ENCODE measurements around the gene TNFRSF13B.
"Not testable (repeated sequence)": the region's sequence is repeated elsewhere in the genome, so short reads cannot be mapped to it uniquely, and the experiment has no call there.

The TNFRSF13B gene

DNA sequence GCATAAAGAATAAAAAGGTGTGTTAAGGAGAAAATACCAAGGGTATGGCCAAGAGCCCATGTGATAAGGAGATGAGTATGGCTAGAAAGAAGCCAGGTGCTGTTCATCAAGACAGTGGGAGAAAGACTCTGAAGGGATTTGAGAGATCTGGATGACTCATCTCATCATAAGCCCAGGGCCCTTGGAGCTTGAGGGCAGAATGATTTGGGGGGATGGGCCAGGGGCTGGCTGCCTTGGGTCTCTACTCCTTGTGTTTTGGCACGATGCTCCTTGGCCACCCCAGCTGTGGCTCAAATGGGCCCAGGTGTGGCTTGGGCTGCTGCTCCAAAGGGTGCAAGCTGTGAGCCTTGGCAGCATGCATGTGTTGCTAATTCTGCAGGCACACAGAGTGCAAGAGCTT lies 14.5 kb upstream of the TNFRSF13B start:
- no peak for DNase-seq

DNA sequence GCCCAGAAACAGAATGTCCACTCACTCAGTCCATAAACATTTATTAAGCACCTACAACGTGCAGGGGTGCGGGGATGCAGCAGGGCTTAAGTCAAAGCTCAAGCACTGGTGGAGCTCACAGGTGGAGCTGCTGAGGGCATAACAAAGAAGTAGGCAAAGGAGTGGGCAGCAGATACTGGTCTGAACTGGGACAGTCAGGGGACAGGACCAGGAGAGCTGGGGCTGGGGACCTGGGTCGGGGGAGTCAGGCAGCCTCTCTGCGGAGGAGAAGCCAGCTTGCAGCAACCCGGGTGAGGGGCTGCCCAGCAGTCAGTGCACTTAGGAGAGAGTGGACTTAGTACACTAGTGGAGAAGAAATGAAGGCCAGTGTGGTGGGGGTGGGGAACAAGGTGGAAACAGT lies 10.0 kb upstream of the TNFRSF13B start:
- DNase-seq: no peak

DNA sequence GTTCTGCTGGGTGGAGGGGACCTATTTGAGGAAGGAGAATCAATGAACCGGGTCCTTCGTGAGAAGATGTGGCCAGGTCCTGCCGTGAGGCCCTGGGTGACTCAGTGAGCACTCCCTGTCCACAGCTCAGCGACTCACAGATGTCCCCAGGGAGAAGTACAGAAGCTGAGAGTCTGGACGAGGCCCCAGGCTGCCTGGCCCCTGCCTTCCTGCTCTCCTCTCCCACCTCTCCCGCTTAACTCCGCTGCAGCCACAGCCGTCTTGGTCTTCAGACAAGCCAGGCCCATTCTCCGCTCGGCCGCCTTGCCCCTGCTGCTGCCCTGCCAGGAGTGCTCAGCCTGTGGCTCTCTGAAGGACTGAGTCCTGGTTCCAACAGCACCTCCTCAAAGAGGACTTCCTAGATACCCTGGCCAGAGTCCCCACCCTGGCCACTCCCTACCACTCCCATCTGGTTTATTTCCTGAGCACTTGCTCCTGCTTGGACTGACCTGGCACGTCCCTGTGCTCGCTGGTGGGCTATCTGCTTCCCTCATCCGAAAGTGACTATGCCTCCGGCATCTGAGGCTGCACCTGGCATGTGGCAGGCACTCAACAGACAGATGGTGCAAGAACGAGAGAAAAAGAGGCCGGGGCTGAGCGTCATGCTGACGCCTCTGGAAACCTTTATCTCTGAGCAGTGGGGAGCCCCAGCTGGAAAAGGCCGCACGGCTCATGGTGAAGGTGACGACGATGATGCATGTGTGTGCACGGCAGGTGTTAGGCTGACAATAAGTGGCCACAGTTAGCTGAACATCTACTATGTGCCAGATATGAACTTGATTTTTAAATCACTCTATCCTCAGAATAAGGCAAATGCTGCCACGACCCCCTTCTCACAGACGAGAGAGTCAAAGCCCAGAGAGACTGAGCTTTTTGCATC lies 9.2 kb upstream of the TNFRSF13B start:
- no peak for DNase-seq

DNA sequence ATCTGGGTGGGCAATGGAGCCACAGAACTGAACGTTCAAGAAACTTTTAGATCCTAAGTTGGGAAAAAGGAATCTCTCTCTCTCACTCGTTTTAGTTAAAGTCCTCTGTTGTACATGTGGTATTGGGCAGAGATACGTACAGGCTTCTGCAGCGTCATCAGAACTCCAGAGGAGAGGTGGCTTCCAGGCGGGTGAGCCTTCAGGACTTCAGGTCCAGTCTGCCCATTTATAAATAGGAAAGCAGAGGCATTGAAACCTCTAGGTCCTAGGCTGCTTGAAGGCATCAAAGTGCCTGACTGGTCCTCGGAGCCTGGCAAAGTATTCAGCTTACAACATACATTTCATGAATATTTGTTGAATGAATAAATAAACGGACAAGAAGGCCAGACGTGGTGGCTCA lies 8.1 kb upstream of the TNFRSF13B start:
- DNase-seq: no peak

DNA sequence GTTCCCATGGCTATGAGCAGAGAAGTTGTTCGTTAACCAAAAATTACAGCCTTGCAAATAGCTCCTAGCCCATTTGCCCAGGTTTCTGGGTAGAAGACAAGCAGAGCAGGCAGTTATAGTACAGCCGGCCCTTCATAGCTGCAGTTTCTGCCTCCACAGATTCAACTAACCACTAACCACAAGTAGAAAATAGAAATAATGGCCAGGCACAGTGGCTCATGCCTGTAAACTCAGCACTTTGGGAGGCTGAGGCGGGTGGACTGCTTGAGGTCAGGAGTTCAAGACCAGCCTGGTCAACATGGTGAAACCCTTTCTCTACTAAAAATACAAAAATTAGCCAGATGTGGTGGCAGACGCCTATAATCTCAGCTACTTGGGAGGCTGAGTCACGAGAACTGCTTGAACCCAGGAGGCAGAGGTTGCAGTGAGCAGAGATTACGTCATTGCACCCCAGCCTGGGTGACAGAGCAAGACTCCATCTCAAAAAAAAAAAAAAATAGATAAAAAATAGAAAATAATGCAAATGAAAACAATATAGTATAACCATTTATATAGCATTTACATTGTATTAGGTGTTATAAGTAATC lies 7.4 kb upstream of the TNFRSF13B start:
- DNase-seq: not testable (repeated sequence)

DNA sequence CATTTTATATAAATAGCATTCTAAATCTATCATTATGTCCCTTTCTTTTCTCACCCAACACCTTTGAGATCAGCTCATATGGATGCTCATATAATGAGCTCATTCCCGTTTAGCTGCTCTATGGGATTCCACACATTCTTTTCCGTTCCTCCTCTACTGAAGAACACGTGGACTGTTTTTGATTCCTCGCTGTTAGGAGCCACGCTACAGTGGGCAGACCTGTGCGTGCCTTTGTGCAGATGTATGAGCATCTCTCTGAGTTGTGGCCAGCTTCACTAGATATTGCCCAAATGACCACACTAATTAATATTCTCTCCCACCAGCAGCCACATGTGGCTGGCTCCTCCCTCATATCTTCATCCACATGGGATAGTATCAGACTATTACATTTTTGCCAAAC lies 6.0 kb upstream of the TNFRSF13B start:
- no peak for DNase-seq

DNA sequence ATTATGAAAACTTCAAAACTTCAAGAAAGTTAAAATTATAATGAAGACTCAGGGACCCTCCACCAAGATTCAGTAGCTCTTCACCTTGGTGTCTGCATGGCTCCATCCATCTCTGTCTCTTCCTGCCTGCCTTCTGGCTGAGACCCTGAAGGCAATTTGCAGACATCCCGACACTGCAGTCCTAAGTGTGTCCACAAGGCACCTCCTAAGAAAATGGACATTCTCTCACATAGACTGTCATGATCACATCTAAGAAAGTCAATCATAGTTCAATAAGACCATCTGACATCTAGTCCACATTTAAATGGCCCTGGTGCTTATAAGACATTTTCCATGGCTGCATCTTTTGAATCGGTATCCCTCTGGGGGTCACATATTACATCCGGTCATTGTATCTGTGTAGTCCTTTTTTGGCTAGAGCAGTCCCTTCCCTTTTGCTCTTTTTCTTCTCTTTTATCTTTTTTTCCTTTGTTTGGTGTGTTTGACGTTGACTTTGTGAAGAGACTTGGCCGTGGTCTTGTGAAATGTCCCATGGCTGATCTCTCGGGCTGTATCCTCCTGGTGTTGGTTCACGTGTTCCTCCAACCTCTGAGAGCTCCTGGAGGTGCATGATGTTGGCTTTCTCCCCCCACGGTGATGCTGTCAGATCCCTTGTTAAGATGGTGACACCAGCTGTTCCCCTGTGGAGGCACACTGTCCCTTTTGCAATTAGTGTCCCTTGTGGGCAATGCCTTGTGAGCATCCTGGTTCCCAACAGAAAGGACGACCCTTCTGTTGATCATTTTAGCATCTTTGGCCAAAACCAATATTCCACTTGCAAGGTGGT lies 5.0 kb upstream of the TNFRSF13B start:
- DNase-seq: no peak

DNA sequence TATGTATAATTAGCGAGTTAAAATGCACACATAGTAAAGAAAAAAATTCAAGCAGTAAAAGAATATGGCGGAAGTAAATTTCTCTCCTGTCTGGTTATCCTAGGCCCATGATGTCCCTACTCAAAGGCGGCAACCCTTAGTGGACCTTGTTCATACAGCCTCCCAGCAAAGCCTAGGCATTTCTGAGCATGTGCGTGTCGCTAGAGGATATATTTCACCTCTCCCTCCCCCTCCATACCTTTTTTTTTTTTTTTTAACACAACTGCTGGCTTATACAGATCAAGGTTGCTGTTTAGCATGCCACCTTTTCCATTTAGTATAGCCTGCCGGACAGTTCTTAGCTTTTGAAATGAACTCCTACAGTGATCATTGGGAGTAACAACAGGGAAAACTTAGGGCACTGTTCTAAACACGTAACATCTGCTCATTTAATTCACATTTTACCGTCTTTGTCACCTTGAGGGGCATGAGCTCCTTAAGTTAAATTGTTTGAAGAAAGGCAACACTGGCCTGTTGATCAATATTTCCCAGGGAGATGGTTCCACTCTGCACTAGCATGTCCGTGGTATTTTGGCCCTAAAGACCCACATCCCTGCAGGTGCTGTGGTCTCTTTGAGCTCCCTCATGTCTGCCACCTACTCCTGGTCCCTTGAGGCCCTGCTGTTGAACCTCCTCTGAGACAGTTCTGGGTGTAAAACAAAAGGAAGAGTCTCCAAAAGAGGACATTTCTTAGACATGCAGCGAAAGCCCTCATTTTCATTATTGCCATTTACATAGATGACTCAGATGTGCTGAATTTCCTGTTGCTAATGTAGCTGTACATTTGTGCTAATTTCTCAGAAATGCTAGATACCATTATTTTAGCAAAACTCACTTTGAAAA lies 4.1 kb upstream of the TNFRSF13B start:
- DNase-seq: no peak

DNA sequence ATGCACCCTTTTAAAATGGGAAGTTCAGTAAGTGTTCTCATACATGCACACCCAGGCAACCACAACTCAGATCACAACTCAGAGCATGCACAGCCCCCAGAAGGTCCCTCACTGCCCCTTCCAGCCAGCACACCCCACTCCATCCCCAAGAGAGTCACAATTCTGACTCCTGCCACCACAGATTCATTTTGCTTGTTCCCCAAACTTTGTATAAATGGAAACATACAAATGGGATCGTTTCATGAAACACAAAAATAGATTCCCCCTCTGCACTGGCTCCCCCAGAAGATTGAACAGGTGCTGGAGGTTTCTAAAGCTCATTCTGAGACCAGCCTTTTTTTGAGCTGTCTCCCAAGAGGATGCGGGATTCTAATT lies 3.3 kb upstream of the TNFRSF13B start:
- DNase-seq: no peak

DNA sequence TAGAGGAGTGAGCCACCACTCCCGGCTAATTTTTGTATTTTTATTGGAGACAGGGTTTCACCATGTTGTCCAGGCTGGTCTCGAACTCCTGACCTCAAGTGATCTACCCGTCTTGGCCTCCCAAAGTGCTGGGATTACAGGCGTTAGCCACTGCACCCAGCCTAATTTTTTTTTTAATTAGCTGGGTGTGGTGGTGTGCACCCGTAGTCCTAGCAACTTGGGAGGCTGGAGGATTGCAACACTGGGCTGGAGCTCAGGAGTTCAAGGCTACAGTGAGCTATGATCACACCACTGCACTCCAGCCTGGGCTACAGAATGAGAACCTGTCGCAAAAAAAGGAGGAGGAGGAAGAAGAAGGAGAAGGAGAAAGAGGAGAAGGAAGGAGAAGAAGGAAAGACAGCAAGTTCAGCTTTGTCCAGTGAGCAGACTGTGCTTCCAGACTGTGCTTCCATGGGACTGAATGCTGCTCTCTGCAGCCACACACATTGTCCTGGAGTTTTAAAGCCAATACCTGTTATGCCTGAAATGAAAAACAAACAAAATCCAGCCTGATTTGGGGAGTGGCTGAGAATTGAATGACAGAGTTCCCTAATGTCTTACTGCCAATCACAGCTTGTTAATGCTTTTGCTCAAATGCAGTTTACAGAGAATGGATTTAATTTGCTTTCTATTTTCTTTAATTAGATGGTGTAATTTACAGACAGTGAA lies 2.8 kb upstream of the TNFRSF13B start:
- DNase-seq: no peak

DNA sequence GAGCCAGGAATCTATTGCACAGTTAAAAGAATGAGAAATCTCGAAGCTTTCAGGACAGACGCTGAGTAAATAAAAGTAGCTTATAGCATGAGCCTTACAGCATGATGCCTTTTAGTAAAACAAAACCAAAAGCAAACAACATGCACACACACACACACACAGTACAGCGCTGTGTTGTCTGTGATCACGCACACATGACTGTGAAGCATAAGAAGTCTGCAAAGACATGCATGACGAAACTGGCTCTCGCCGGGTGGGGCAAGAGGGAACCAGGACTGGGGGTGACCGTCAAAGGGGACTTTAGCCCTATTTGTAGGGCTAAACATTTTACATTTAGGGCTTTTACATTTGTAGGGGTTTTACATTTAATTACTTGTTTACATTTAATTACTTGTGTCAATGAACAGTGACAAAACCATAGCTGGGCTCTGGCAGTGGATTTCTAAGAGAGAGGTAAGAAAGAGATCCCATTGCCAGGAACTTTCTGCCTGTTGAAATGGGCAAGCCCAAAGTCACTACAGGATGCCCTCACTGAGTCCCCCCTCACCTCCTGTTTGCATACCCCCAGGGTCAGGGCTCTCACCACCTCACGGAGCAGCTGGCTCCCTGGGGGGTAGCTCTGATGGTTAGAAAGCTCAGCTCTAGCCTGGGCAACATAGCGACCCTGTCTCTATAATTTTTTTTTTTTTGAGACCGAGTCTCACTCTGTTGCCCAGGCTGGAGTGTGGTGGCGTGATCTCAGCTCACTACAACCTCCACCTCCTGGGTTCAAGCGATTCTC lies 2.0 kb upstream of the TNFRSF13B start:
- no peak for DNase-seq

DNA sequence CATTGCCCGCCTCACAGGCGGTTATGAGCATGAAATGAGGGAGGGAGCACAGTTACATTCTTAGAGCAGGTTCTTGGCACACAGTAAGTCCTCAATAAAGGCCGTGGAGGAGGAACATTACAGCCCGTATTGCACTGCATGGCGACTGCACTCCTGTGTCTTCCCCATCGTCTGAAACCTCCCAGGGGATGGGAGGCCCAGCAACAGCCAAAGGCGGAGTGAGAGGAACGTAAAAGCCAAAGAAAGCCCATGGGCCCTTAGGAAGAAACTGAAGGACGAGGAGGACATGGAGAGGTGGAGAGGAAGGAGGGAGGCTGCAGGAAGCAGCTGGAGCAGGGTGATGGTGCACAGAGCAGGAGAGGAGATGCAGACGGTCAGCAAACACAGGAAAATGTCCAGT lies 1.1 kb upstream of the TNFRSF13B start:
- not testable (repeated sequence) for DNase-seq

DNA sequence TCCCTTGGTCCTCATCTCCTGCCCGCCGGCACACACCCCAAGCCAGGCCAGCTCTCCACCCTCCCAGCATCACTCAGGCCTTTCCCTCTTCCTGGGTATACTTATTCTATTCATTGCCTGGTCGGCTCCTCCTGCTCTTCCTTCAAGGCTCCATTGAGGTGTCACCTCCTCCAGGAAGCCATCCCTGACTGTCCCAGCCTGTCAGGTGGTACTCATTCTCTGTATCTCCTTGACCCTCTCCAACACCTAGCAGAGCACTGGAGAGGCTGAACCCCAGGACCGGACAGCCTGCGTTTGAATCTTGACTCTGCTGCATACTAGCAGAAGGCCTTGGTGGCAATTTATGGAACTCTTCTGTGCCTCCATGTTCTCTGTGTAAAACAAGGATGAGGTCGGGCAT lies 428 bp upstream of the TNFRSF13B start:
- no peak for DNase-seq

DNA sequence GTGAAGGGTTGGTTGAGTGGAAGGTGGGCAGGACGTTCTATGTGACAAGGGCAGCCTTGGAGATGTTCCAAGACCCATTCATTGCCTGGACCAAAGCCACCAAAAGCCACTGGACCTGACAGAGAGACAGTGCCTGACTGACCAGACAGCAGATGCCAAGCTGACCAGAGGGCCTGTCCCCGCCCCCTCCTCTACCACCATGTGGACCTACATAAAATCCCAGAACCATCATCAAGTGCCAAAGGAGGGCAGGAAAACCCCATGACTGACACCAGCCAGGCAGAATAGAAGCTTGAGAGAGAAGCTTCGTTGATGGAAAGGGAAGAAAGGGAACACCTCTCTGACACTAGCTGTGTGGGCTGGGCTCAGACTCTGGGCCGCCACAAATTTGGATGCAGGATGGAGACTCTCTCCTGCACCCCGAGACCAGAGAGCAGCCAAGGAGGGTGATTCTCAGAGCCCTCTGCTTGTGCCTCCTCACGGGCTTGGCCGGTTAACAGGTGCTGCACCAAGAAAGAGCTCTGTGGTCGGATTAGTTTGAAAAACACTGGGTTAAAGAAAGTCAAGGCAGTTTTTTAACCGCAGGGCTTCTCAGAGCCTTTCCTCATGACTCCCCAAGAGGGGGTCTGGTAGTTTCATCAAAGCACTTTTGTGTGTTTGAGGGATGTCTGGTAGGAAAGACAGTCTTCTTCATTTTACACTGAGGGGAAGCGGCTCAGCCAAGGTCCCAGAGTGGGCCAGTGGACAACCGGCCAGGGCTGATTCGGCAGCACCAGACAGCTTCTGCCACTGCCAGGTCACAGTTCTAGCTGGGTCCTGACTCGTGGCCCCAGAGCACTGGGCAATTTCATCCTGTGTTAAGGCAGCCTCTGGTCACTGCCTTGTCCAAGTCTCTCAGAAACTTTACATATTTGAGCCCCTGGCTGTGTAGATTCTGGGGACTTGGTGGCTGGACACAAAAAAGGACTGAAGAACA lies 1.7 kb downstream of the TNFRSF13B start:
- DNase-seq: no peak

DNA sequence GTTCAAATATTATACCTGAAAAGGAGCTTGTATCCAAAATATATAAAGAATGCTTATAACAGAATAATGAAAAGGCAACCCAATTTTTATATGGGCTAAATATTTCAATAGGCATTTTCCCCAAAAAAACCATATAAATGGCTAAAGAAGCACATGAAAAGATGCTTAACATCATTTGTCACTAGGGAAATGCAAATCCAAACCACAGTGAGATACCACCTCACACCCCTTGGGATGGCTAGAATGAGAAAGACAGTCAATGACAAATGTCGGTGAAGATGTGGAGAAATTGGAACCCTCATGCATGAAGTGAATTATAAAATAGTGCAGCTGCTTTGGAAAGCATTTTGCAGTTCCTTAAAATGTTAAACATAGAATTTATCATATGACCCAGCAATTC lies 3.1 kb downstream of the TNFRSF13B start:
- DNase-seq: no peak

DNA sequence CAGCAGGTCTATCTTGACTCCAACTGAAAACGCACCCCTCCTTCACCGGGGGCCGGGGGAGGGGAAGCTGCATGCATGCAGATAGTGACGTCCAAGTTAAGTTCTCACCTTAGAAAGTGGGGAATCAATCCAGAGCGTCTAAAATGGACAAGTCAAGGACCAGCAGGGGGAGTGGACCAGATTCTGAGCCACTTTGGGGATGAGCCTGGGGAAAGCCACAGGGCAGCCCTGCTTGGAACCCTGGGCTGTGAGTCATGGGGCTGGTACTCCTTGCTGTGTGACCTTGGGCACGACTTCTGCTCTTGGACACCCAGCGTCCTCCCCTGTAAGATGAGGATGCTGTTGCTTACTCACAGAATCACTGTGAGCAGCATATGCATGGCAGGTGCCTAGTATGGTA lies 9.1 kb downstream of the TNFRSF13B start:
- no peak for DNase-seq

DNA sequence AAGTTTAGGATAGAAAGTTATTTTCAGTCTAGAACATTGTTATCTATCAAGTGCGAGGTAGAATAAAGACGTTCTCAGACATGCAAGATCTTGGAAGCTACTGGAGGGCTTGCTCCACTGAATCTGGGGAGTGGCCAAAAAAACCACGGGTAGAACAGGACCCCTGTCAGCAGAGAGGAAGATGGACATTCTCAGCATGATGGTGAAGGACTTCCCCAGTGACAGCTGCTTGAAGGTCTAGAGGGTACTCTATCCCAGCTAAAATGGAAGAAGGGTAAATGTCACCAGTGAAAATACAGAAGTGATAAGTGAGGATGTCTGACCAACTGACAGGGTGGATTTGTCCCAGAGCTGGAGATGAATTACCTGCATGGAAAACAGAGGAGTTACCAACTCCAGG lies 10.1 kb downstream of the TNFRSF13B start:
- DNase-seq: no peak

DNA sequence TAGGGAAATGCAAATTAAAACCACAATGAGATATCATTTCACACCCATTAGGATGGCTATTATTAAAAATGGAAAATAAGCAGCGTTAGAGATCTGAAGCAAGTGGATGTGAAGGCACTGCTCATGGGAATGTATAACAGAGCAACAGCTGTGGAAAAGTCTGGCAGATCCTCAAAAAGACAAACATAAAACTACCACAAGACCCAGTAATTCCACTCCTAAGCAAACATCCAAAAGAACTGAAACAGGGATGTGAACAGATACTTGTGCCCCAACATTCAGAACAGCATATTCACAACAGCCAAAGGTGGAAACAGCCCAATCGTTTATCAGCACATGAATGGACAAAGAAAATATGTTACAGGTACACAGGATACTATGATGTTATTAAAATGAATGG lies 10.9 kb downstream of the TNFRSF13B start:
- DNase-seq: not testable (repeated sequence)

DNA sequence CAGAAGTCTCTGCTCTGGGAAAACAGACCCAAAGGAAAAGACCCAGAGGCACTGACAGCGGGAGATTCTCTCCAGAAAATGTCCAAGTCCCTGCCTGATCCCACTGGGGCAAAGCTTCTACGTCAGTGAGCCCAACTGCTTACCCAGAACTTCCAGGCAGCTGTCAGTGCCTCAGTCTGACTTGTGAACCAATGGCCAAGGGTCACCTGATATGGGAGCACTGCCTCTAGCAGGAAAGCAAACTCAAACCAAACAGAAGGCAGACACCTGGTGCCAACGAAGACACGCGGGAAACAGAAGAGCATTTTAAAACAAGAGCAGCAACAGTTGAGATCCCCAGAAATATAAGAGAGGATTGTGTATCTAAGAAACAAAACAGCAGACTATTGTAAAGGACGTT lies 16.9 kb downstream of the TNFRSF13B start:
- DNase-seq: not testable (repeated sequence)

DNA sequence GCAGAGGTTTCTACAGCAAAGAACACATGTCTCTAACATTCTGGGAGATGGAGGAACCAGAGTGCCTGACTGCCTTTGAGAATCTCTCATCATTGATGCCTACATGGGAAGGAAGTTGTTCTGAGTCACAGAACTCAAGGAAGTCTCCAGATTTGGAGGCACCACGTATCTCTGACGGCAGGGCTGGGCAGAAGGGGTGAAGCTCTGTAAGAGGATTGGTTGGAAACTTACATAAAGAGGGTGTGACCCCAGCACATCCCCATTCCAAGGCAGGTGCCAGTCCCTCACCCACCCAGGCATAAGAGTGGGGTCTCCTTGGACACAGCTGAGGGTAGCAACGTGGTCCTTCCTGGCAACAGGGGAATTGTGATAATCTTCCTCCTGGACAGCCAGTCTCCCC lies 17.4 kb downstream of the TNFRSF13B start:
- no peak for DNase-seq

Measured in stimulated activated CD8-positive, alpha-beta memory T cell treated with anti-CD3 and anti-CD28 coated beads, Interleukin-4, amount 100 ng/mL, for 48 hours (primary cell).